Fibroblast of lung (primary cell): ENCODE results near the gene MKNK1. TPM values are rescaled to one million over a fixed set of nuclear protein-coding genes. Genes with fewer than 3 reads are reported as not detected.

Experiments used
- DNase-seq, 2 donors: peaks; one replicate each; pipeline versions ENCODE4 v3.0.0 to v3.0.0-alpha.2; 2010; ENCODE audit warnings: low read depth in 2 of 2
- H2AFZ ChIP-seq: 2 replicates; pipeline ENCODE4 v1.5.1; 2012; ENCODE audit warnings: low read length, control low read depth, inconsistent platforms
- H3K27ac ChIP-seq: 2 replicates; pipeline ENCODE4 v1.5.1; 2011; ENCODE audit warnings: low read length, control low read depth; ENCODE audit not compliant: insufficient read depth
- H3K27me3 ChIP-seq: 2 replicates; pipeline ENCODE4 v1.5.1; 2011; ENCODE audit warnings: mild to moderate bottlenecking, low read length; ENCODE audit not compliant: control insufficient read depth, insufficient read depth
- H3K36me3 ChIP-seq: 2 replicates; pipeline ENCODE4 v1.5.1; 2011; ENCODE audit warnings: low read length; ENCODE audit not compliant: control insufficient read depth, insufficient read depth
- H3K4me1 ChIP-seq: 2 replicates; pipeline ENCODE4 v1.5.1; 2011; ENCODE audit warnings: low read length; ENCODE audit not compliant: control insufficient read depth, insufficient read depth; ENCODE audit errors: extremely low read depth
- H3K4me2 ChIP-seq: 2 replicates; pipeline ENCODE4 v1.5.1; 2011; ENCODE audit warnings: low read length, control low read depth; ENCODE audit not compliant: insufficient read depth; ENCODE audit errors: extremely low read depth
- H3K4me3 ChIP-seq, 4 experiments: fragments of 200-600 bp in 1 of 4; sonication (generic) in 1 of 4; replicated peaks in 1 of 4; 2 replicates each; pipeline ENCODE4 v1.5.1; 2011 to 2016; ENCODE audit warnings: low read length in 4 of 4, low read depth in 3 of 4, mild to moderate bottlenecking in 3 of 4, control low read depth in 2 of 4, inconsistent platforms in 1 of 4, mixed read lengths in 1 of 4; ENCODE audit not compliant: insufficient read depth in 1 of 4; ENCODE audit errors: control extremely low read depth in 1 of 4
- H3K79me2 ChIP-seq: 2 replicates; pipeline ENCODE4 v1.5.1; 2012; ENCODE audit warnings: mild to moderate bottlenecking, low read length, inconsistent platforms; ENCODE audit not compliant: control insufficient read depth, insufficient read depth
- H3K9ac ChIP-seq: 2 replicates; pipeline ENCODE4 v1.5.1; 2011; ENCODE audit warnings: mild to moderate bottlenecking, low read length, control low read depth; ENCODE audit not compliant: insufficient read depth
- H3K9me3 ChIP-seq: 2 replicates; pipeline ENCODE4 v1.5.1; 2012; ENCODE audit warnings: low read depth, low read length; ENCODE audit not compliant: control insufficient read depth, insufficient read depth
- H4K20me1 ChIP-seq: 2 replicates; pipeline ENCODE4 v1.5.1; 2011; ENCODE audit warnings: low read length; ENCODE audit not compliant: control insufficient read depth, insufficient read depth; ENCODE audit errors: extremely low read depth
- EZH2 ChIP-seq: IDR thresholded peaks from 2 replicates; pipeline ENCODE4 v1.5.1; 2012; ENCODE audit warnings: low read length, control low read depth, mild to moderate bottlenecking; ENCODE audit errors: missing control alignments
- polyA plus RNA-seq, 2 donors: library from polyadenylated mRNA; depleted of rRNA in 1 of 2; stranded (reverse) in 1 of 2; unstranded in 1 of 2; fragments of >200 nt; gene quantifications; 2 replicates each; pipeline ENCODE4 v1.2.1, GENCODE V29; 2011 to 2012; ENCODE audit warnings: missing spikeins in 1 of 2
- total RNA-seq: library from RNA; depleted of rRNA; stranded (reverse); fragments of >200 nt; gene quantifications from 2 replicates; pipeline ENCODE4 v1.2.1, GENCODE V29; 2014
- TF ChIP-seq, protein P1 (sequence below), 2 donors: IDR thresholded peaks in 1 of 2; conservative IDR thresholded peaks in 1 of 2; 1 replicate in 1 of 2; 2 replicates in 1 of 2; pipeline ENCODE4 v1.5.1; 2011 to 2012; ENCODE audit warnings: low read length in 2 of 2, control low read depth in 1 of 2, inconsistent platforms in 1 of 2, low read depth in 1 of 2, mild to moderate bottlenecking in 1 of 2

MKNK1 gene
- total and polyA plus RNA-seq, 2 donors (not counting 1 experiment from before 2014, with no cell fraction given), result 22.3 to 33.1 TPM

DNA sequence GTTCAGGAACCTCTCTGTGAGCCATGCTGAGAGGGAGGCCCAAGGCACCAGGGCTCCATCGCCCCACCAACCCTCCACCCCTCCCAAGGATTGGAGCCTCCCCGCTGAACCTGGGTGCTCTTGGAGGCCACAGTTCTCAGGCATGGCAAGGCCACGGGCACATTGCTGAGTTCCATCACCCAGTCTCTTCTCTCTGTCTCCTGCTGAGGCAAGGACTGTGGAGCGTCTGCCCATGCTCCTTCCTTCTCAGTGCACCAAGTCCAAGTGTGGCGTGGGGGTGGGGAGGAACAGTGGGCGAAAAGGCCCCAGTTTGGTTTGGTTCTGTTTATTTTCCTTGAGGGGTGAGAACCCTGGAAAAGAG, 49.9 kb downstream of the MKNK1 start:
- TF ChIP-seq, protein P1, sequence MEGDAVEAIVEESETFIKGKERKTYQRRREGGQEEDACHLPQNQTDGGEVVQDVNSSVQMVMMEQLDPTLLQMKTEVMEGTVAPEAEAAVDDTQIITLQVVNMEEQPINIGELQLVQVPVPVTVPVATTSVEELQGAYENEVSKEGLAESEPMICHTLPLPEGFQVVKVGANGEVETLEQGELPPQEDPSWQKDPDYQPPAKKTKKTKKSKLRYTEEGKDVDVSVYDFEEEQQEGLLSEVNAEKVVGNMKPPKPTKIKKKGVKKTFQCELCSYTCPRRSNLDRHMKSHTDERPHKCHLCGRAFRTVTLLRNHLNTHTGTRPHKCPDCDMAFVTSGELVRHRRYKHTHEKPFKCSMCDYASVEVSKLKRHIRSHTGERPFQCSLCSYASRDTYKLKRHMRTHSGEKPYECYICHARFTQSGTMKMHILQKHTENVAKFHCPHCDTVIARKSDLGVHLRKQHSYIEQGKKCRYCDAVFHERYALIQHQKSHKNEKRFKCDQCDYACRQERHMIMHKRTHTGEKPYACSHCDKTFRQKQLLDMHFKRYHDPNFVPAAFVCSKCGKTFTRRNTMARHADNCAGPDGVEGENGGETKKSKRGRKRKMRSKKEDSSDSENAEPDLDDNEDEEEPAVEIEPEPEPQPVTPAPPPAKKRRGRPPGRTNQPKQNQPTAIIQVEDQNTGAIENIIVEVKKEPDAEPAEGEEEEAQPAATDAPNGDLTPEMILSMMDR (conservative IDR thresholded peaks at IDR 0.05 in 1 of 2, IDR thresholded peaks at IDR 0.05 in 1 of 2; ENCODE audit: low read depth in 1 of 2, low read length in 2 of 2), result no peak
- TF ChIP-seq EZH2, result no peak
- no peaks in the 10 kb centered on the region for H3K36me3 ChIP-seq
- H3K4me3 ChIP-seq, result no peak overlapping the region
- no peaks in the 10 kb centered on the region for H4K20me1 ChIP-seq
- no peaks in the 10 kb centered on the region for H3K79me2 ChIP-seq
- no peak overlapping the region for H3K27ac ChIP-seq
- H2AFZ ChIP-seq, result no peak overlapping the region
- no peaks in the 10 kb centered on the region for H3K9me3 ChIP-seq
- no peak for DNase-seq
- H3K27me3 ChIP-seq, result no peaks in the 10 kb centered on the region
- H3K4me1 ChIP-seq, result no peaks in the 10 kb centered on the region
- no peak overlapping the region for H3K4me2 ChIP-seq
- H3K9ac ChIP-seq, result no peak overlapping the region

DNA sequence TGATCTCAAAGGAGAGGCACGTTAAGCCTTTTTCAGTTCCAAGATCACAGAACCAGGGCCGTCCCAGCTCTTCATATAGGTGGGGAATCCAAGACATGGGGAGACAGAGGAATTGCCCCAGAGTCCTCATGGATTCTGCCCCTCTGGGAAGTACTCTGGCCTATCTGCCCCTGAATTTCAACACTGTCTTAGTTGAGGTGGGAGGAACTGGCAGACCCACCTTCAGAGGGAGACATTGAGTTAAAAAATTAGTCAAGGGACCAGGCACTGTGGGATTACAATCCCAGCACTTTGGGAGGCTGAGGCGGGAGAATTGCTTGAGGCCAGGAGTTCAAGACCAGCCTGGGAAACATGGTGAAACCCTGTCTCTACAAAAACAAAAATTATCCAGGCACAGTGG, 50.6 kb downstream of the MKNK1 start:
- no peaks in the 10 kb centered on the region for H4K20me1 ChIP-seq
- DNase-seq, result no peak
- no peaks in the 10 kb centered on the region for H3K4me1 ChIP-seq
- H3K36me3 ChIP-seq, result no peaks in the 10 kb centered on the region
- H3K79me2 ChIP-seq, result no peaks in the 10 kb centered on the region
- H3K9ac ChIP-seq, result no peak overlapping the region
- H2AFZ ChIP-seq, result no peak overlapping the region
- no peak overlapping the region for H3K4me2 ChIP-seq
- no peak overlapping the region for H3K27ac ChIP-seq
- TF ChIP-seq EZH2, result no peak
- TF ChIP-seq, protein P1 (conservative IDR thresholded peaks at IDR 0.05 in 1 of 2, IDR thresholded peaks at IDR 0.05 in 1 of 2; ENCODE audit: low read depth in 1 of 2, low read length in 2 of 2), result no peak
- H3K27me3 ChIP-seq, result no peaks in the 10 kb centered on the region
- no peak overlapping the region for H3K4me3 ChIP-seq
- H3K9me3 ChIP-seq, result no peaks in the 10 kb centered on the region

DNA sequence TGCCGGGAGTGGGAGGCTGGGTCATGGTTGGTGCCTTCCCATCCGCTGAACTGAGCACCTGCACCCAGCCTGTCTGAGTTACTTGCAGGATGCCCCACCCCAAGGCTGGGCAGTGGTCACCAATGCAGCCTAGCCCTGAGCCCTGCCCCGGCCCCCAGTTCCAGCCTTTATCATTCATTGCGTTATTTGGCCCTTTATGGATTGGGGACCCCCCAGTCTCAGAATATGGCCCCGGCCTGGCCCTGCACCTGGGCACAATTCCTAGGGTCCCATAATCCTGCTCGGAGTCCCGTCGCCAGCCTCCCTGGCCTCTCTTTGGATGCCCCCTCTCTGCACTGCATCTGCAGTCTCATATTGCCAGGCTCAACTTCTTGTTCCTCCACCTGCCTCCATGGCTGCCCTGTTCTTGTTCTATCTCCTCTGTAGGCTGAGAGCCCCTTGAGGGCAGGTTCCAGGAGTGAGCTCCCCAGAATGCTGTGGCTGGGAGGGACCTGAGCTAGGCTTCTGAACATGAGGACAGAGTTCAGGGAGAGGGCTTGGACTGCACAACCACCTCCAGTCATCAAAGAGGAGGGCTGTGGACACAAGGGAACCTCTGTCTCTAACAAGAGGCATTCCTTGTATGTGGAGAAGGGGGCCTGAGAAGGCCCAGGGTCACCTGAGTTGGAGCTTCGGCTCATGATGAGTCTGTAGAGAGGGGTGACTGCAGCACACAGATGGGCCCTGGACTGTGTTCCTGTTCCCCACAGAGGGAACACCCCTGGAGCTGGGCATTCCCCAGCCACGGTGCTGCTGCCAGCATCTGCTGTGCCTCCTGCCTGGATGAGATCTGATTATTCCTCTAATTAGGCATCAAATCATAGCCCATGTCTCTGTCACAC, 51.5 kb downstream of the MKNK1 start:
- Histone ChIP-seq H3K27me3 (no peaks in the 10 kb centered on the region), H4K20me1 (no peaks in the 10 kb centered on the region), H3K9me3 (no peaks in the 10 kb centered on the region), H3K4me1 (no peaks in the 10 kb centered on the region), H3K27ac (no peak overlapping the region), H2AFZ (no peak overlapping the region), H3K9ac (no peak overlapping the region), H3K36me3 (no peaks in the 10 kb centered on the region), H3K79me2 (no peaks in the 10 kb centered on the region), H3K4me2 (no peak overlapping the region), H3K4me3 (no peak overlapping the region)
- DNase-seq, result no peak
- no peak for TF ChIP-seq EZH2
